ENCODE results near the gene RASA3. TPM values are rescaled to one million over a fixed set of nuclear protein-coding genes. Genes with fewer than 3 reads are reported as not detected.
A peak's percentile ranks its signal among the peaks of the same experiment; 100 is the strongest.

The RASA3 gene
- total RNA-seq, 3 donors from 2014 or later (not counting 1 experiment from before 2014, with no cell fraction given), result 252 to 277 (median 274) TPM

DNA sequence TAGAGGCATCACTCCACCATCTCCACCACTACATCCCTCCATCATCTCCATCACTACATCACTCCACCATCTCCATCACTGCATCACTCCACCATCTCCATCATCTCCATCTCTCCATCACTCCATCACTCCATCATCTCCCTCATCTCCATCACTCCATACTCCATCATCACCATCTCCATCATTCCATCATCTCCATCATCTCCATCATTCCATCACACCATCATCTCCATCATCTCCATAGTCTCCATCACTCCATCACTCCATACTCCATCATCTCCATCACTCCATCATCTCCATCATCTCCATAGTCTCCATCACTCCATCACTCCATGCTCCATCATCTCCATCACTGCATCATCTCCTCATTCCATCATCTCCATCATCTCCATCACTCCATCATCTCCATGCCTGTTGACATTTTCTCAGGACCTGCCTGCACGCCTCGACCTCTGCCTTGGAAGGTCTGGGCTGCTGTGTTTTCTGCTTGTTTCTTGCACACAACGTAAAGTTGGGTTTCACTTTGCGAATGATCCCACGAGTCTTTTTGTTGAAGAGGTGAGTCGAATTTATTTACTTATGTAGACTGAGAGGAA lies 21.2 kb upstream of the RASA3 start:
- no peak for DNase-seq
- WGBS (ENCODE audit: insufficient coverage), result 86% methylated on average over 6 of the region's 6 CpGs

DNA sequence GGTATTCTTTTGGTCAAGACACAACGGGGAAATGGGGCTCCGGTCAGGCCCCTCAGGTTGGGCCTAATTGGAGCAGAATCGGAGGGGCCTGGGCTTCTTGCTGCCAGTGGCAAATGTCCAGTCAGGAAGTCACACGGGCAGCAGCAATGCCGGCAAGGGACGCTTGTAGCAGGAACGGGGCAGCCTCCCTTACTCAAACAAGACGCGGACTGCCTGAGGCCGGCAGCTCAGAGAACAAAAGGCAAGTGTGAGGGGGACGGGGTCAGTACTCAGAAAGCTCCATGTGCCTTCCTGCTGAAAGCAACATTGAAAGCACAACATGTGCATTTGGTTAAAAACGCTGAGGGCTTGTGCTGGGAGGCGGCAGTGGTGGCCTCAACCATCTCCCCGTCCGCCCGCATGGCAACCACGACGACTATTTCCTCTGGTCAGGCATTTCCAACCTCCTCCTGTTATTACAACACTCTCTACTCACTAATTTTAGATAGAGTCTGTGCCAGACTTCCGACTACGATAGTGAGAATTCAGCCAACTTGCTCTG lies 20.5 kb upstream of the RASA3 start:
- Mint-ChIP-seq H3K4me1 (peaks cover 75 to 87% of the 10 kb centered on the region in 2 donors), H3K9me3 (peaks cover 4% of the 10 kb centered on the region in 2 donors), H3K27me3 (ENCODE audit: low read depth in 2 of 2) (no peaks in the 10 kb centered on the region), H3K4me3 (peak overlapping the region; percentile 35), H3K36me3 (no peaks in the 10 kb centered on the region), H3K27ac (peak overlapping the region; percentile 71 to 99)
- H3K27me3 ChIP-seq (ENCODE audit: control insufficient read depth, insufficient read depth, low read length), result no peaks in the 10 kb centered on the region
- no peaks in the 10 kb centered on the region for H3K9me3 ChIP-seq (ENCODE audit: control insufficient read depth, insufficient read depth, low read length)
- DNase-seq (peak in 1 of 2 donors; percentile 7), ATAC-seq (no peak)
- TF ChIP-seq, protein P1, sequence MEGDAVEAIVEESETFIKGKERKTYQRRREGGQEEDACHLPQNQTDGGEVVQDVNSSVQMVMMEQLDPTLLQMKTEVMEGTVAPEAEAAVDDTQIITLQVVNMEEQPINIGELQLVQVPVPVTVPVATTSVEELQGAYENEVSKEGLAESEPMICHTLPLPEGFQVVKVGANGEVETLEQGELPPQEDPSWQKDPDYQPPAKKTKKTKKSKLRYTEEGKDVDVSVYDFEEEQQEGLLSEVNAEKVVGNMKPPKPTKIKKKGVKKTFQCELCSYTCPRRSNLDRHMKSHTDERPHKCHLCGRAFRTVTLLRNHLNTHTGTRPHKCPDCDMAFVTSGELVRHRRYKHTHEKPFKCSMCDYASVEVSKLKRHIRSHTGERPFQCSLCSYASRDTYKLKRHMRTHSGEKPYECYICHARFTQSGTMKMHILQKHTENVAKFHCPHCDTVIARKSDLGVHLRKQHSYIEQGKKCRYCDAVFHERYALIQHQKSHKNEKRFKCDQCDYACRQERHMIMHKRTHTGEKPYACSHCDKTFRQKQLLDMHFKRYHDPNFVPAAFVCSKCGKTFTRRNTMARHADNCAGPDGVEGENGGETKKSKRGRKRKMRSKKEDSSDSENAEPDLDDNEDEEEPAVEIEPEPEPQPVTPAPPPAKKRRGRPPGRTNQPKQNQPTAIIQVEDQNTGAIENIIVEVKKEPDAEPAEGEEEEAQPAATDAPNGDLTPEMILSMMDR (IDR thresholded peaks at IDR 0.05), result no peak
- no peaks in the 10 kb centered on the region for H3K36me3 ChIP-seq (ENCODE audit: control insufficient read depth, insufficient read depth, low read length)
- peak overlapping the region; percentile 5 for H3K27ac ChIP-seq (ENCODE audit: low read length)
- H3K4me3 ChIP-seq (ENCODE audit: low read length), result no peak overlapping the region
- WGBS (ENCODE audit: insufficient coverage), result 66% methylated on average over 20 of the region's 20 CpGs
- intact Hi-C loops (cut with micrococcal nuclease), result no loop called here
- peaks cover 86% of the 10 kb centered on the region for H3K4me1 ChIP-seq (ENCODE audit: control insufficient read depth, insufficient read depth, low read length)

More for the DNA sequence above, 21.2 kb upstream of the RASA3 start:
- no peaks in the 10 kb centered on the region for H3K36me3 Mint-ChIP-seq
- Histone ChIP-seq H3K4me1 (ENCODE audit: control insufficient read depth, insufficient read depth, low read length) (peaks cover 85% of the 10 kb centered on the region), H3K27ac (ENCODE audit: low read length) (peak overlapping the region; percentile 5), H3K9me3 (ENCODE audit: control insufficient read depth, insufficient read depth, low read length) (no peaks in the 10 kb centered on the region), H3K36me3 (ENCODE audit: control insufficient read depth, insufficient read depth, low read length) (no peaks in the 10 kb centered on the region), H3K4me3 (ENCODE audit: low read length) (no peak overlapping the region), H3K27me3 (ENCODE audit: control insufficient read depth, insufficient read depth, low read length) (no peaks in the 10 kb centered on the region)
- H3K4me3 Mint-ChIP-seq, result peak overlapping the region; percentile 7
- H3K4me1 Mint-ChIP-seq, result peaks cover 75 to 87% of the 10 kb centered on the region in 2 donors
- ATAC-seq, result no peak
- TF ChIP-seq, protein P1 (IDR thresholded peaks at IDR 0.05), result no peak
- H3K27ac Mint-ChIP-seq, result peak overlapping the region; percentile 71 to 99
- no peaks in the 10 kb centered on the region for H3K27me3 Mint-ChIP-seq (ENCODE audit: low read depth in 2 of 2)
- intact Hi-C loops (cut with micrococcal nuclease), result no loop called here
- H3K9me3 Mint-ChIP-seq, result peaks cover 4% of the 10 kb centered on the region in 2 donors

DNA sequence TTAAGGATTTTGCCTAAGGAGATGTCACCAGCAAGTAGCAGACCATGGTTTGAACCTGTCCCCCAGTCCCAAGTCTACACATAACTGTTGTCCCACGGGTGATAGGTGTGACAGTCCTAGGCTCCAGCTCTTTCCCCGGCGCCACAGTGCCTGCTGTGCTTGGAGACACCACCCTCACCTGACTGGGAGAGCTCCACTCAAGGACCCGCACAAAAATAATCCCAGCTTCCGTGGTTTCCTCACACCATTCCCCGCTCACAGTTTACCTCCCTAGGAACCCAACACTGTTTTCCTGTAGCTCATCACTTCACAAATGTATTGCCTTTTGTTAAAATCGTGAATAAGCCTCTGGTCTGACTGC lies 19.8 kb upstream of the RASA3 start:
- Mint-ChIP-seq H3K27me3 (ENCODE audit: low read depth in 2 of 2) (no peaks in the 10 kb centered on the region), H3K36me3 (no peaks in the 10 kb centered on the region), H3K9me3 (peaks cover 4% of the 10 kb centered on the region in 2 donors), H3K4me1 (peaks cover 74 to 83% of the 10 kb centered on the region in 2 donors), H3K4me3 (no peak overlapping the region), H3K27ac (peak overlapping the region; percentile 71 to 99)
- intact Hi-C loops (cut with micrococcal nuclease), result no loop called here
- ATAC-seq (no peak), DNase-seq (peak in 1 of 2 donors; percentile 9)
- no peaks in the 10 kb centered on the region for H3K27me3 ChIP-seq (ENCODE audit: control insufficient read depth, insufficient read depth, low read length)
- TF ChIP-seq, protein P1 (IDR thresholded peaks at IDR 0.05), result no peak
- WGBS (ENCODE audit: insufficient coverage), result 90% methylated on average over 7 of the region's 7 CpGs
- peaks cover 87% of the 10 kb centered on the region for H3K4me1 ChIP-seq (ENCODE audit: control insufficient read depth, insufficient read depth, low read length)
- no peaks in the 10 kb centered on the region for H3K9me3 ChIP-seq (ENCODE audit: control insufficient read depth, insufficient read depth, low read length)
- H3K27ac ChIP-seq (ENCODE audit: low read length), result no peak overlapping the region
- no peaks in the 10 kb centered on the region for H3K36me3 ChIP-seq (ENCODE audit: control insufficient read depth, insufficient read depth, low read length)
- H3K4me3 ChIP-seq (ENCODE audit: low read length), result no peak overlapping the region

Data from natural killer cell (primary cell).